GM19395 (cell line): ENCODE data around the gene WDR20.

Source experiments
- ATAC-seq: cut with Tn5 transposase; IDR thresholded peaks from one replicate; pipeline ENCODE4 v1.9.1; 2021; ENCODE audit warnings: mild to moderate bottlenecking, moderate library complexity; ENCODE audit not compliant: unreplicated experiment

Gene WDR20

DNA sequence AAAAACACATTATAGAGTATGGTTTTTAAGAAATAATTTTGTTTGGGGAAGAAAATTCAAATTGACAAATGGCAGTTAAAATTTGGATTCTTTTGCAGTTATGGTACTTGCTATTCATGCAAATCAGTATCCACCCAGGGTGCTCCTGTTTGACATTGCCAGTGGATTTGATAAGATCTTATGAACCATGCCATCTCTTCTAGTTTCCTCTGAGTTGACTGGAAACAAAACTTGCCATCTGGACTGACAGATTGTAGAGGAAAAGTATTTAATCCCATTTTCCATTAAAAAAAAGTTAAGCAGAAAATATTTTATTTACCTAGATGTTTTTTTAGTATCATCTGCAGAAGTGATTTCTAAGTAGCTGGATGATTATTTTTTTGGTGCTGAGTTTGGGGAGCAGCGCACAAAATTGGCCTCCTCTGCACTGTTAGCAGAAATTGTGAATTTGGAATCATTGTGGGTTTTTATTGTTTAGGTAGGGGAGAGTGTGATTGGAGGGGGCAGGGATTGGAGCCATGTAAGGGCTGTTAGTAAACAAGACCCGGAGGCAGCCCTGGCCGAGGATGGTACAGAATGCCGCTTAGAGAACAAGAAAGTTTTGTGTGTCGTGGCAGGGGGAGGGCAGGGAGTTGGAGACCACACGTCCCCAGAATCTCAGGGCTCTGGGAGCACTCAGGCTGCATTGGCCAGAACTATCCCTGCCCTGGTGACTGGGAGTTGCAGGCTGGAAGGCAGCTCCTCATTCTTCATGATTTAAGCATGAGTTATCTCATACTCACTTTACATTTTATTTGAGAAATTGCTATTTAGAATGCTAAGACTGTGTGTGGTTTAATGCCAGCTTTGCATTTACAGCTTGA is 56.6 kb downstream of the WDR20 start:
- ATAC-seq, result no peak

- ATAC-seq, result no peak
These were observed 57.2 kb downstream of the WDR20 start for GRCh38 chr14:102196902-102197230.

GRCh38 chr14:102197317-102197853 is 57.7 kb downstream of the WDR20 start:
- ATAC-seq, result no peak

DNA sequence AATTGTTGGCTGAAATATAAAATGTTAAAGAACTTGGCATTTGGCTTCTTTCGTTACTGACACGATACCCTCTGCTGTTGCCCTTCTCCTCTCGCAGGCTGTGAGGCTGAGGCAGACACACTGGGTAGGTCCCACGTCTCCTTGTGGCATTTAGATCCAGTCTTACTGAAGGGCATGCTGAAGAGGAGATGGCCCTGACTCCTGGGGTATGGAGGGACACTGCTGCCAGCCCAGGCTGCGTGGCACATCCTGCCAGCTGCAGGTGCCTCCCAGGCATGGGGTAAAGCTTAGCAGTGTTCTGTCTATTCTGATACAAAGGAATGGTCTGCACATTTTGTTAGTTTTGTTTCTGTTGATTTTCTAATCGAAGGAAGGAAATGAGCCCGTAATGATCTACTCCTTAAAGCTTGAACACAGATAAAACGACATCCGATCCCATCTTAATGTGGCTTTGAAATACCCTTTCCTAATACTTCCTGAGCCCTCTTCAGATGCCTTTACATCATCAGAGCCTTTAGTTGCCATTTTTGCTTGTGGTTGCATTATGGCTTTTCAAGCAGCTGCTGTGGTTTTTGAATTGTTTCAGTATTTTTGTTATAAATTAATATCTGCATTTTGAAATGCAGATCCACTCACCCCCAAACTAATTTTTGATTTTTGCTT is 61.1 kb downstream of the WDR20 start:
- ATAC-seq, result no peak

DNA sequence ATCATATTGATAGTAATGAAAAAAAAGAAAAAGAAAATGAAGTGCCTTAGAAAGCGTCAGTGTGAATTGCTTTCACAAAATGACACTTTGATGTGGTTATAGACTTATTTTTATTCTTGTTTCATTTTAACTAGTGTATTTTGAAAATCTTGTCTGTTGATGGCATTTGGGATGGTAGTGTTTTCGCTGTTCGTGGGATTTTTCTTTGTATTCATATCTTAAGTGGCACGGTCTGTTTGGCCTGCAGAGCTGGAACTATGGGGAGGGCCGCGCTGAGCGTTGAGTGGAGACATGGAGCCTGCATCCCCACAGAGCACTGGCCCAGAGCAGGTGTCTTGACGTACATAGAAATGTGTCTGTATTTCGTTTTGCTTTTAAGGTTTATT is 61.6 kb downstream of the WDR20 start:
- ATAC-seq, result no peak

GRCh38 chr14:102201776-102202175 is 62.1 kb downstream of the WDR20 start:
- no peak for ATAC-seq

DNA sequence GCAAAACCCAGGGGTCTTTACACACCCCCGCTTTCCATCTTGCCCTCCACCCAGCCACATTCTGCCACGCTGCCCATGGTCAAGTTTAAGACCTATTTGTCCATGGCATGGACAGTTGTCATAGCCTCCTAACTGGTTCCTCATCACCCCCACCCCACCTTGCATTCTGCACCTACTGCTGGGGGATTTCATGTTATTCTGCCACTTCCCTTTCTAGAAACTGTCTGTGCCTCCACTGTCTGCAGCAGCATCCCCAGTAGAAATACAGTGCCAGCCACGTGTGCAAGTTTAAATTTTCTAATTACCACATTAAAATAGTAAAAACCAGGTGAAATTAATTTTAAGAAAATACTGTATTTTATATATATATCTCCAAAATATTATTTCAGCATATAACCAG is 63.2 kb downstream of the WDR20 start:
- ATAC-seq, result no peak

GRCh38 chr14:102203382-102203781 is 63.7 kb downstream of the WDR20 start:
- no peak for ATAC-seq

GRCh38 chr14:102205560-102205959 is 65.9 kb downstream of the WDR20 start:
- ATAC-seq, result no peak

- no peak for ATAC-seq
These were observed 67.2 kb downstream of the WDR20 start for GRCh38 chr14:102206918-102207317.

DNA sequence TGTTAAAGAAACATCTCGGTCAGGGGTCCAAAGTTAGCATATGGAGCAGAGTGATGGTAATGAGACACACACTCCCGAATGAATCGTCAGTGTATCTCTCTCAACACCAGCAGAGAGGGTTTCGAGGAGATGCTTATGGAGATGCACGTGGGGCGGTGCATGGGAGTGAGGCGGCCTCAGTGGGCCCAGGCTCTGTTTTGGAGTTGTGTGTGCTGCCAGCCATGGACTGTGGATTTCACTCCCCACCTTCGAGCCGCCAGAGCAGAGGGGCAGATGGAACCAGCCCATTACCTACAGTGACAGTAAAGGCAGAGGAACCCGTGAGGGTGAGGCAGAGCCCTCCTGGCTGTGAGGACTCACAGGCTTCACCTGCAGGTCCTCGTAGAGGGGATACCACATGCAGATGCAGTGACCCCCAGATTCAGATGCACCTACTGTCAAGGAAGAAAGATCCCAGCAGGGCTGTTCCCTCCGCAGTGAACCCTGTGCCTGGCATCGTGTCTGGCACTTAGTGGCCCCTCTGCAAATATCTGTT is 68.2 kb downstream of the WDR20 start:
- ATAC-seq, result no peak

- no peak for ATAC-seq
These were observed 69.0 kb downstream of the WDR20 start for GRCh38 chr14:102208741-102209140.

DNA sequence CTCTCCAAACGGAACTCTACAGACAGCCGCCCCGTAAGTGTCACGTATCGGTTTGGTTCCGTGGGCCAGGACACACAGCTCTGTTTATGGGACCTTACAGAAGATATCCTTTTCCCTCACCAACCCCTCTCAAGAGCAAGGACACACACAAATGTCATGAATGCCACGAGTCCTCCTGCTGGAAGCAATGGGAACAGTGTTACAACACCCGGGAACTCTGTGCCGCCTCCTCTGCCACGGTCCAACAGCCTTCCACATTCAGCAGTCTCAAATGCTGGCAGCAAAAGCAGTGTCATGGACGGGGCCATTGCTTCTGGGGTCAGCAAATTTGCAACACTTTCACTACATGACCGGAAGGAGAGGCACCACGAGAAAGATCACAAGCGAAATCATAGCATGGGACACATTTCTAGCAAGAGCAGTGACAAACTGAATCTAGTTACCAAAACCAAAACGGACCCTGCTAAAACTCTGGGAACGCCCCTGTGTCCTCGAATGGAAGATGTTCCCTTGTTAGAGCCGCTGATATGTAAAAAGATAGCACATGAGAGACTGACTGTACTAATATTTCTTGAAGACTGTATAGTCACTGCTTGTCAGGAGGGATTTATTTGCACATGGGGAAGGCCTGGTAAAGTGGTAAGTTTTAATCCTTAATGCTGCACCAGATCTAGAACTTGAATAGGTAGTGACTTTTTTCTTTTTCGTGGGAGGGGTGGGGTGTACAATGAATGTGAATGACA is 69.7 kb downstream of the WDR20 start:
- ATAC-seq, result no peak

GRCh38 chr14:102210421-102211042 is 70.8 kb downstream of the WDR20 start:
- ATAC-seq, result no peak

GRCh38 chr14:102211240-102211639 is 71.5 kb downstream of the WDR20 start:
- no peak for ATAC-seq

DNA sequence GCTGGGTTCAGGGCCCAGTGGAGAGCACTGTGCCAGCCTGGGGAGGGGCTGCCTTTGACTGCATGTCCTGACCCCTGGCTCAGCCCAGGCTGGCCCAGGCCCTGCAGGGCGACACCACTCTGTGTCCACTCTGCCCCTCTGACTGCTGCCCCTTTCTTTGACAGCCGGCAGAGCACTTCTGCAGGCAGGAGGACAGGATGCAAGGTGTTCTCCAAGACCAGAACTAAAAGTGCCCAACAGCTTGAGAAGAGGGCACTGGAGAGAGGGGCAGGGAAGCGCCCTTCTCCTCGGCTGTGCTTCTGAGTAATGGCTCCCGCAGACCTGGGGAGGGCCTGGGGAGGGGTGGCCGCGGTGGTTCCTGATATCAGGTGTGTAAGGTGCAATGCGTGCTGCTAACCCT is 72.7 kb downstream of the WDR20 start:
- ATAC-seq, result no peak

DNA sequence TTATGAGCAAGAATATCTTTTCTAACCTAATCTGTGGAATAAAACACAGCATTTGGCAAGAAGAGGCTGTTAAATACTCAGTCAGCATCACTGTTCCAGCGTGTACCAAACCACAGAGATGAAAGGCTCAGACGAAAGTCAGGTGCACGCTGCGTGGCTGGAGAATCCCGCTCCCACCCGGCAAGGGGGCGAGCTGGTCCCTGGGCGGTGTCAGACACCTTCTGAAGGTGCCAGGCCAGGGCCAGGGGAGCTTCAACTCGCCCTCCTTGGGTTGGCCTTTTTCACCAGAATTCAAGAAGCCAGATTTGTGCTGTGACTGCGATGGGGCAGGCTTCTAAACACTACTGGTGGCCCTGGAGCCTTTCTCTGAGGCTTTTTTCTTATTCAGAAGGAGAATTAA is 73.1 kb downstream of the WDR20 start:
- no peak for ATAC-seq

DNA sequence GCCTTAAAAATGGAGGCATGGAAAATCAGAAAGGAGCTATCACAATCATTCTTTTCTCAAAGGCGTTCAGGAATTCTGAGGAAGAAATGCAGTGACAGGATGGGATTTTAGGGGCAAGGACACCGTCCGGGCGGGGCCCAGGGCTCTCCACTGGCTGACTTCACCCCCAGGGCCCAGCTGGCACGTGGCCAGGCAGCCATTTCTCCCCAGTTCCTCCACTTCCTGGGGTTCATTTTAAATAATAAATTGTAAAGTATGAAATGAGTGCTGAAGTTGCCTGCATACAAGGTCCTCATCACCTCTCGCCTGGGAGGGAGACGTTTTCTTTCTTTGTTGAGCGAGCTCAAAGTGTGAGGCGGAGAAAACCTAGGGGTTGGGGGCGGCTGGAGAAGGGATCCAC is 73.8 kb downstream of the WDR20 start:
- ATAC-seq, result no peak

DNA sequence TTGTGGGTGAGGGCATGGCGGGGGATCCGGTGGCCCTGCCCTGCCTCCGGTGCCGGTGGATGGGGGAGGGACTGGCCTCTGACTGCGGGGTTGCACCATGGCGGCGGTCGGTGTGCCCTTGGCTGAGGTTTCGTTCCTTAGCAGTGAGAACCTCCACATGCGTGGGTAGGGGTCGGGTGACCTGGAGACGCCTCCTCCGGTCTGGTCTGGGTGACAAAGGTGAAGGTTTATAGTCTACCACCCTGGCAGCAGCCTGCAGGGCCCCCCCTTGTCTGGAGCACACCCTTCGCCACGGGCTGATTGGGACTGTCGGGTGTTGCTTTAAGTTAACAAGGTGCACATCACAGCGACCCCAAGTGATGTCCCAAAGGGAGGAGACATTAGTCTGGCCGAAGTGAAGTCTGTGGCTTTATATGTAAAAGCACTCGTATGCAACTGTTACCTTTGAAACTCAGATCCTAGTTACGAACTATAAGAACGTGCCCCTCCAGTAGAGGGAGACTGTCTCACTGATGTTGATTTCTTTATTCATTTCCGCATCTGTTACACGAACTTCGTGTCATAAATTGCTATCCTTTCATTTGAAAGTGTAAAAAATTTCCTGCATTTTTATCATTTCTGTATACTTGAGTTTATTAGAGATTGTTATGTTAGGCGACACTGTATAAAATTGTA is 74.4 kb downstream of the WDR20 start:
- no peak for ATAC-seq

- no peak for ATAC-seq
These were observed 75.4 kb downstream of the WDR20 start for GRCh38 chr14:102215071-102215470.
